Measurements from ENCODE around the gene RGS5.

DNA sequence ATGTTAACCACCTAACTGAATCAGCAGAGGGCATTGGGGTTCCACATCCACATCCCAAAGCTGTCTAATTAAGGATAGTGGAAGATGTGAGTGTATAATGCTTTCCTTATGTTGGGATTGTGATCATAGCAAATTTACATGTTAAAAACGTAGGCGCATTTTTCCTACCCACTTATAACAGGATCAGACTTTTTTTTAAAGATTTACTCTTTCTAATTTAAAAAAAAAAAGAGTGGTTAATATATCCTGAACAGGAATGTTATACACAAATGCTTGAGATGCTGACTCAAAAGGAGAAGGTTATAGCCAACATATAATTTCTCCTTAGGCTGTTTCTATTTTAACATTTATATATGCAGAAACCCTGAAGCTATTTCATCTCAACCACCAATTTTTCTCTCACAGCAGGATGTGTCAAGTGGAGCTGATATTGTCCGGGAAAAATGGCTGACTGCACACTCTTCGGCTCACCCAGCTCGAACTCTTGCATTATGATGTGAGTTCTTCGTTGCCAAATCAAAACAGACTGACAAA, 40.3 kb downstream of the RGS5 start:
- TF ChIP-seq, protein P1, sequence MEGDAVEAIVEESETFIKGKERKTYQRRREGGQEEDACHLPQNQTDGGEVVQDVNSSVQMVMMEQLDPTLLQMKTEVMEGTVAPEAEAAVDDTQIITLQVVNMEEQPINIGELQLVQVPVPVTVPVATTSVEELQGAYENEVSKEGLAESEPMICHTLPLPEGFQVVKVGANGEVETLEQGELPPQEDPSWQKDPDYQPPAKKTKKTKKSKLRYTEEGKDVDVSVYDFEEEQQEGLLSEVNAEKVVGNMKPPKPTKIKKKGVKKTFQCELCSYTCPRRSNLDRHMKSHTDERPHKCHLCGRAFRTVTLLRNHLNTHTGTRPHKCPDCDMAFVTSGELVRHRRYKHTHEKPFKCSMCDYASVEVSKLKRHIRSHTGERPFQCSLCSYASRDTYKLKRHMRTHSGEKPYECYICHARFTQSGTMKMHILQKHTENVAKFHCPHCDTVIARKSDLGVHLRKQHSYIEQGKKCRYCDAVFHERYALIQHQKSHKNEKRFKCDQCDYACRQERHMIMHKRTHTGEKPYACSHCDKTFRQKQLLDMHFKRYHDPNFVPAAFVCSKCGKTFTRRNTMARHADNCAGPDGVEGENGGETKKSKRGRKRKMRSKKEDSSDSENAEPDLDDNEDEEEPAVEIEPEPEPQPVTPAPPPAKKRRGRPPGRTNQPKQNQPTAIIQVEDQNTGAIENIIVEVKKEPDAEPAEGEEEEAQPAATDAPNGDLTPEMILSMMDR (IDR thresholded peaks at IDR 0.05): no peak
- TF ChIP-seq POLR2AphosphoS5 (IDR thresholded peaks at IDR 0.05): no peak
- no peak for TF ChIP-seq EP300 (IDR thresholded peaks at IDR 0.05)
- no peak for TF ChIP-seq POLR2A (IDR thresholded peaks at IDR 0.05)

Data from suprapubic skin (tissue), 4 donors.